OCI-LY7 (cell line): ENCODE data around the gene ITGB2. TPM values are rescaled to one million over a fixed set of nuclear protein-coding genes. Genes with fewer than 3 reads are reported as not detected.

ENCODE experiments used
- BruUV-seq: library from RNA; stranded (reverse); fragments of 400-500 nt; replicated peaks from 2 replicates; lab custom pipeline; 2021; lab: Mats Ljungman, UMichigan
- CTCF ChIA-PET: fragments of 300-600 bp; sonication (Branson Sonifier 250); formaldehyde crosslinking; loops from one replicate; lab custom pipeline; 2022; ENCODE audit warnings: antibody characterized with exemption; ENCODE audit not compliant: unreplicated experiment; lab: Charles Lee
- POLR2A ChIA-PET: fragments of 300-600 bp; sonication (Branson Sonifier 250); formaldehyde crosslinking; loops from one replicate; lab custom pipeline; 2022; ENCODE audit warnings: antibody characterized with exemption; lab: Charles Lee
- DNase-seq: peaks from one replicate; pipeline ENCODE4 v3.0.0-alpha.2; 2015; ENCODE audit warnings: low spot score
- H2AFZ ChIP-seq: fragments of 200-600 bp; sonication (generic), shearing (Covaris generic); 2 replicates; pipeline ENCODE4 v1.6.1; 2014; ENCODE audit warnings: mild to moderate bottlenecking, antibody characterized with exemption, low read length, moderate library complexity
- H3K27ac ChIP-seq: fragments of 200-600 bp; sonication (generic); 2 replicates; pipeline ENCODE4 v1.5.1; 2014; ENCODE audit warnings: mixed run types, low read depth, mild to moderate bottlenecking, moderate library complexity, low read length, inconsistent platforms; ENCODE audit not compliant: poor library complexity, severe bottlenecking
- H3K36me3 ChIP-seq: fragments of 200-600 bp; sonication (generic); 2 replicates; pipeline ENCODE4 v1.6.1; 2014; ENCODE audit warnings: mild to moderate bottlenecking, antibody characterized with exemption, low read length, moderate library complexity, mixed read lengths; ENCODE audit not compliant: insufficient read depth
- H3K4me1 ChIP-seq: fragments of 200-600 bp; sonication (generic); 2 replicates; pipeline ENCODE4 v1.5.1; 2014; ENCODE audit warnings: mild to moderate bottlenecking, low read length; ENCODE audit not compliant: insufficient read depth, poor library complexity, severe bottlenecking
- H3K4me2 ChIP-seq: fragments of 200-600 bp; sonication (generic); 2 replicates; pipeline ENCODE4 v1.6.1; 2014; ENCODE audit warnings: mild to moderate bottlenecking, low read length
- H3K4me3 ChIP-seq: fragments of 200-600 bp; sonication (generic); 2 replicates; pipeline ENCODE4 v1.5.1; 2014; ENCODE audit warnings: mild to moderate bottlenecking, low read depth, low read length; ENCODE audit not compliant: poor library complexity, severe bottlenecking
- H3K79me2 ChIP-seq: fragments of 200-600 bp; sonication (generic); 2 replicates; pipeline ENCODE4 v1.6.1; 2016; ENCODE audit warnings: low read depth, mild to moderate bottlenecking, low read length, moderate library complexity, mixed read lengths; ENCODE audit not compliant: insufficient read depth
- H3K9me2 ChIP-seq: fragments of 200-600 bp; sonication (generic); 2 replicates; pipeline ENCODE4 v1.6.1; 2016; ENCODE audit warnings: mild to moderate bottlenecking, low read length, mixed read lengths; ENCODE audit not compliant: insufficient read depth
- H3K9me3 ChIP-seq: fragments of 200-600 bp; sonication (generic); 2 replicates; pipeline ENCODE4 v1.6.1; 2014; ENCODE audit warnings: mild to moderate bottlenecking, mixed run types, low read length, mixed read lengths
- H4K20me1 ChIP-seq: fragments of 200-600 bp; sonication (generic); 2 replicates; pipeline ENCODE4 v1.6.1; 2014; ENCODE audit warnings: mild to moderate bottlenecking, antibody characterized with exemption, low read length, moderate library complexity, mixed read lengths; ENCODE audit not compliant: insufficient read depth
- CTCF ChIP-seq: fragments of 200-600 bp; sonication (generic); conservative IDR thresholded peaks from 2 replicates; pipeline ENCODE4 v1.5.1; 2014; ENCODE audit warnings: mild to moderate bottlenecking, antibody characterized with exemption, low read length, moderate library complexity, mixed read lengths
- EZH2phosphoT487 ChIP-seq: fragments of 200-600 bp; sonication (generic); IDR thresholded peaks from 2 replicates; pipeline ENCODE4 v1.6.1; 2018; ENCODE audit warnings: low read depth, borderline replicate concordance, mild to moderate bottlenecking, mixed run types, antibody characterized with exemption, low read length, moderate library complexity, mixed read lengths
- intact Hi-C: fragments of 100-400 bp; cut with micrococcal nuclease; formaldehyde crosslinking; loops from one replicate; pipeline ENCODE4 v1.10.0; 2022; ENCODE audit not compliant: unreplicated experiment
- total RNA-seq, 2 experiments: library from RNA; depleted of rRNA in 1 of 2; stranded (reverse); fragments of >200 nt in 1 of 2; shearing (Covaris generic) in 1 of 2; gene quantifications; 2 replicates each; pipeline ENCODE4 v1.2.3, GENCODE V29; 2014 to 2022

ITGB2 gene
- total RNA-seq, 2 experiments from 2014 or later, result 11.6 to 78.9 TPM

GRCh38 chr21:44872649-44873355 lies 47.9 kb downstream of the ITGB2 start:
- H3K4me3 ChIP-seq, result peak overlapping the region; percentile 81
- peaks cover 12% of the 10 kb centered on the region; the same call in 1 of the 2 replicates for H4K20me1 ChIP-seq
- ChIA-PET POLR2A (interaction anchor here (0.8 to 1.0 kb wide), 4 partner anchors 56 to 79 kb away, joined by 3 read pairs; partner anchors contain the start of gene SLX9), CTCF (interaction anchor here (1.0 kb wide), 1 partner anchor 57 kb away, joined by 3 read pairs; no protein-coding TSS in a partner anchor)
- peak; percentile 40 for DNase-seq
- TF ChIP-seq EZH2phosphoT487 (no peak), CTCF (no peak)
- no peak overlapping the region for H3K27ac ChIP-seq
- no peaks in the 10 kb centered on the region for H3K9me3 ChIP-seq
- BruUV-seq, result no TSS peak
- peak overlapping the region; percentile 89 for H3K4me2 ChIP-seq
- peaks cover 30% of the 10 kb centered on the region for H3K4me1 ChIP-seq
- peaks cover 26% of the 10 kb centered on the region; the same call in 1 of the 2 replicates for H3K79me2 ChIP-seq
- no peaks in the 10 kb centered on the region for H3K36me3 ChIP-seq
- intact Hi-C loops, result loop anchor here (2.0 kb wide), 1 partner anchor 72 kb away; the partner anchor contains the start of gene UBE2G2
- H2AFZ ChIP-seq, result no peak overlapping the region
- no peaks in the 10 kb centered on the region for H3K9me2 ChIP-seq

- no peaks in the 10 kb centered on the region for H3K9me3 ChIP-seq
- H3K4me1 ChIP-seq, result peaks cover 30% of the 10 kb centered on the region
- 0 out of 2 replicates have a peak, but pooled peaks have one; percentile 15 for TF ChIP-seq CTCF
- TF ChIP-seq EZH2phosphoT487, result no peak
- intact Hi-C loops, result loop anchor here (2.0 kb wide), 1 partner anchor 71 kb away; the partner anchor contains the start of gene UBE2G2
- H3K79me2 ChIP-seq, result peaks cover 28% of the 10 kb centered on the region; the same call in 1 of the 2 replicates
- POLR2A ChIA-PET, result interaction anchor here (1.0 kb wide), 1 partner anchor 73 kb away, joined by 3 read pairs; no protein-coding TSS in a partner anchor
- no peaks in the 10 kb centered on the region for H3K36me3 ChIP-seq
- peak overlapping the region; percentile 81 for H3K4me3 ChIP-seq
- no peaks in the 10 kb centered on the region for H3K9me2 ChIP-seq
- H3K4me2 ChIP-seq, result peak overlapping the region; percentile 89
- CTCF ChIA-PET, result no interaction called here
- H3K27ac ChIP-seq, result no peak overlapping the region
- peak; percentile 19 for DNase-seq
- no TSS peak for BruUV-seq
- peaks cover 12% of the 10 kb centered on the region; the same call in 1 of the 2 replicates for H4K20me1 ChIP-seq
- H2AFZ ChIP-seq, result no peak overlapping the region
Measured at GRCh38 chr21:44872323-44872648, 48.4 kb downstream of the ITGB2 start.
